Lower leg skin (tissue), 3 donors: ENCODE data around the gene VAMP8.

Experiments
- CTCF ChIP-seq, 3 donors: fragments of 450-650 bp; IDR thresholded peaks; one replicate each; pipeline ENCODE4 v1.5.1; 2016; ENCODE audit warnings: antibody characterized with exemption in 3 of 3, mild to moderate bottlenecking in 3 of 3, moderate library complexity in 2 of 3
- POLR2A ChIP-seq, 2 donors: fragments of 450-650 bp; IDR thresholded peaks; one replicate each; pipeline ENCODE4 v1.6.1; 2016 to 2017; ENCODE audit warnings: antibody characterized with exemption in 2 of 2, mild to moderate bottlenecking in 1 of 2, moderate library complexity in 1 of 2

- TF ChIP-seq CTCF (IDR thresholded peaks at IDR 0.05) (no peak), POLR2A (IDR thresholded peaks at IDR 0.05) (no peak)
These were observed 31.6 kb upstream of the VAMP8 start for GRCh38 chr2:85545780-85546240.
